Loucy (cell line): ENCODE results near the gene CCDC61.

Experiments used
- H2AFZ ChIP-seq: fragments of 200-600 bp; sonication (generic); 2 replicates; pipeline ENCODE4 v1.6.0; 2016; ENCODE audit warnings: antibody characterized with exemption, mild to moderate bottlenecking, low read length, moderate library complexity
- H3F3A ChIP-seq: fragments of 200-600 bp; 2 replicates; pipeline ENCODE4 v1.6.0; 2016; ENCODE audit warnings: antibody characterized with exemption, low read depth, mild to moderate bottlenecking
- H3K27me3 ChIP-seq: fragments of 200-600 bp; sonication (generic); 2 replicates; pipeline ENCODE4 v1.6.1; 2014; ENCODE audit warnings: low read length, mild to moderate bottlenecking; ENCODE audit not compliant: insufficient read depth, poor library complexity, severe bottlenecking
- H3K36me3 ChIP-seq: fragments of 200-600 bp; sonication (generic); 2 replicates; pipeline ENCODE4 v1.6.1; 2016; ENCODE audit warnings: low read length; ENCODE audit not compliant: insufficient read depth
- H3K4me1 ChIP-seq: fragments of 200-600 bp; sonication (generic); 2 replicates; pipeline ENCODE4 v1.5.1; 2014; ENCODE audit warnings: low read length, mild to moderate bottlenecking; ENCODE audit not compliant: insufficient read depth, poor library complexity, severe bottlenecking
- H3K4me2 ChIP-seq: fragments of 200-600 bp; sonication (generic); 2 replicates; pipeline ENCODE4 v1.6.0; 2014; ENCODE audit warnings: antibody characterized with exemption, low read length, low read depth, mild to moderate bottlenecking; ENCODE audit not compliant: poor library complexity, severe bottlenecking
- H3K4me3 ChIP-seq: fragments of 200-600 bp; sonication (generic); 2 replicates; pipeline ENCODE4 v1.5.1; 2014; ENCODE audit warnings: low read length, mild to moderate bottlenecking, mixed read lengths; ENCODE audit not compliant: poor library complexity, severe bottlenecking
- H3K79me2 ChIP-seq: fragments of 200-600 bp; sonication (generic); 2 replicates; pipeline ENCODE4 v1.6.1; 2014; ENCODE audit warnings: low read length; ENCODE audit not compliant: insufficient read depth
- H3K9ac ChIP-seq: fragments of 200-600 bp; sonication (generic); 2 replicates; pipeline ENCODE4 v1.6.0; 2014; ENCODE audit warnings: mild to moderate bottlenecking, low read depth, low read length, moderate library complexity; ENCODE audit not compliant: poor library complexity, severe bottlenecking
- H3K9me2 ChIP-seq: fragments of 200-600 bp; sonication (generic); replicated peaks from 2 replicates; pipeline ENCODE4 v1.6.1; 2016; ENCODE audit warnings: low read depth, low read length, mixed read lengths
- H3K9me3 ChIP-seq: fragments of 200-600 bp; sonication (generic); 2 replicates; pipeline ENCODE4 v1.6.1; 2014; ENCODE audit warnings: mild to moderate bottlenecking, antibody characterized with exemption, low read length, low read depth; ENCODE audit not compliant: insufficient read depth
- H4K20me1 ChIP-seq: fragments of 200-600 bp; sonication (generic); 2 replicates; pipeline ENCODE4 v1.6.0; 2014; ENCODE audit warnings: antibody characterized with exemption, low read length, mild to moderate bottlenecking; ENCODE audit not compliant: insufficient read depth, poor library complexity, severe bottlenecking
- EZH2phosphoT487 ChIP-seq: fragments of 200-600 bp; IDR thresholded peaks from 2 replicates; pipeline ENCODE4 v1.6.1; 2018; ENCODE audit warnings: antibody characterized with exemption, mild to moderate bottlenecking, moderate library complexity, borderline replicate concordance
- TF ChIP-seq, protein P1 (sequence below): fragments of 200-600 bp; sonication (generic); conservative IDR thresholded peaks from 2 replicates; pipeline ENCODE4 v1.5.1; 2014; ENCODE audit warnings: mild to moderate bottlenecking, antibody characterized with exemption, low read length

CCDC61 gene

DNA sequence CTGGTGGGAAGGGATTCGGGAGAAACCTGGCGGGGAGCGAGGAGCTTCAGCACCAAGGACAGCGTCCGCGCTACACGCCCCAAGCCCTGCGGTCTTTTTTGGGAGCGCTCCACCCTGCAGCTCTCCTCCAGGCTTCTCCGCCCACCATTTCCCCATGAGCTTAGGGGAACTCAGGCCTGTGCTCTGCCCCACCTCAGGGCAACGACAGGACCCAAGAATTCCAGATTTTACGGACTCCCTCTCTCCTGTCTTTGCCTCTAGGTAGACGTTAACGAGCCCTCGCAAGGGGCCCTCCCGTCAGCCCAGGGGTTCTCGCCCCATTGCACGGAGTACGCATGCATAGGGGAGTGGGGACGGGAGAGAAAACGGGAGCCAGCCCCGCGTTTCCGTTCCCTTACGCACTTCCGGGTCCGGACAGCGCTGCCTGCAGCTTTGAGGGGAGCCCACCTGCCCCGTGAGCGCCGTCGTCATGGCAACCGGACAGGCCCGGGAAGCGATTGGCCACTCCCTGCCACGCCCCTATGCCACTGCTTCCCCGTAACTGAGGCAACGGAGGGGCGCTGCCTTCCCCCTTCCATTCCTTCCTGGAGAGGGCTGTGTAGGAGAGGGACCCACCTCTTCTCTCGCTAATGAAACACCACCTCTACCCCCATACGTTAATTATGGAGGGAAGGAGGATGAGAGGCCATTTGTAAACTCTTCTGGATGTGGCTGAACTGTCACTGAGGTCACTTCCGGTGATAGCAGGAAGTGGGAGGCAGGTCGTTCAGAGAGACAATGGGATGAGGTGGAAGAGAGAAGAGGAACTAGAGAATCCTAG lies 42.4 kb upstream of the CCDC61 start:
- no peak overlapping the region for H3K4me2 ChIP-seq
- H3K27me3 ChIP-seq, result no peaks in the 10 kb centered on the region
- H3F3A ChIP-seq, result no peaks in the 10 kb centered on the region
- H3K79me2 ChIP-seq, result no peaks in the 10 kb centered on the region
- peaks cover 34% of the 10 kb centered on the region for H3K4me1 ChIP-seq
- H3K9me3 ChIP-seq, result no peaks in the 10 kb centered on the region
- no peak overlapping the region for H3K9ac ChIP-seq
- H4K20me1 ChIP-seq, result no peaks in the 10 kb centered on the region
- no peak overlapping the region for H2AFZ ChIP-seq
- H3K4me3 ChIP-seq, result no peak overlapping the region
- H3K36me3 ChIP-seq, result no peaks in the 10 kb centered on the region
- H3K9me2 ChIP-seq, result no peaks in the 10 kb centered on the region
- TF ChIP-seq, protein P1, sequence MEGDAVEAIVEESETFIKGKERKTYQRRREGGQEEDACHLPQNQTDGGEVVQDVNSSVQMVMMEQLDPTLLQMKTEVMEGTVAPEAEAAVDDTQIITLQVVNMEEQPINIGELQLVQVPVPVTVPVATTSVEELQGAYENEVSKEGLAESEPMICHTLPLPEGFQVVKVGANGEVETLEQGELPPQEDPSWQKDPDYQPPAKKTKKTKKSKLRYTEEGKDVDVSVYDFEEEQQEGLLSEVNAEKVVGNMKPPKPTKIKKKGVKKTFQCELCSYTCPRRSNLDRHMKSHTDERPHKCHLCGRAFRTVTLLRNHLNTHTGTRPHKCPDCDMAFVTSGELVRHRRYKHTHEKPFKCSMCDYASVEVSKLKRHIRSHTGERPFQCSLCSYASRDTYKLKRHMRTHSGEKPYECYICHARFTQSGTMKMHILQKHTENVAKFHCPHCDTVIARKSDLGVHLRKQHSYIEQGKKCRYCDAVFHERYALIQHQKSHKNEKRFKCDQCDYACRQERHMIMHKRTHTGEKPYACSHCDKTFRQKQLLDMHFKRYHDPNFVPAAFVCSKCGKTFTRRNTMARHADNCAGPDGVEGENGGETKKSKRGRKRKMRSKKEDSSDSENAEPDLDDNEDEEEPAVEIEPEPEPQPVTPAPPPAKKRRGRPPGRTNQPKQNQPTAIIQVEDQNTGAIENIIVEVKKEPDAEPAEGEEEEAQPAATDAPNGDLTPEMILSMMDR, result no peak
- TF ChIP-seq EZH2phosphoT487, result no peak

DNA sequence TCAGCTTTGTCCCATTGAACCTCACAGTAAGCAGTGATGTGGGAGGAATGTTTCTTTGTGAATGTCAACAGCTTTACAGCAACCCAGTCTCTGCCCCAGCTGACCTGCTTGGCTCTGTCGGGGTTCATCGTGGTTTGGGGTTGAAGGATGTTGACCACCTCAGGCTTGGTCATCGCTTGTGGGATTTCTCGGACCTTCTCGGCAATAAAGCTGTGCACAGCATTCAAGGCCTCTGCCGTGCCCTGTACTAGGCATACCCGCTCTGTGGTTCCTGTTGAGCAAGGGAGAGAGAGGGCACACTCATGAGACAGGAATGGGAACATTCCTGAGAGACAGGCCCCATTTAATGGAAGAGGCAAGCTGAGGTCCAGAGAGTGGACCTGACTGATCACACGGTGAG lies 41.6 kb upstream of the CCDC61 start:
- no peaks in the 10 kb centered on the region for H3K36me3 ChIP-seq
- no peaks in the 10 kb centered on the region for H3K9me2 ChIP-seq
- no peaks in the 10 kb centered on the region for H3K79me2 ChIP-seq
- H3K27me3 ChIP-seq, result no peaks in the 10 kb centered on the region
- no peak overlapping the region for H3K4me2 ChIP-seq
- H3K4me1 ChIP-seq, result peaks cover 34% of the 10 kb centered on the region
- no peaks in the 10 kb centered on the region for H4K20me1 ChIP-seq
- no peaks in the 10 kb centered on the region for H3F3A ChIP-seq
- TF ChIP-seq EZH2phosphoT487, result no peak
- TF ChIP-seq, protein P1, result no peak
- H3K9ac ChIP-seq, result no peak overlapping the region
- no peak overlapping the region for H3K4me3 ChIP-seq
- H3K9me3 ChIP-seq, result no peaks in the 10 kb centered on the region
- H2AFZ ChIP-seq, result no peak overlapping the region

DNA sequence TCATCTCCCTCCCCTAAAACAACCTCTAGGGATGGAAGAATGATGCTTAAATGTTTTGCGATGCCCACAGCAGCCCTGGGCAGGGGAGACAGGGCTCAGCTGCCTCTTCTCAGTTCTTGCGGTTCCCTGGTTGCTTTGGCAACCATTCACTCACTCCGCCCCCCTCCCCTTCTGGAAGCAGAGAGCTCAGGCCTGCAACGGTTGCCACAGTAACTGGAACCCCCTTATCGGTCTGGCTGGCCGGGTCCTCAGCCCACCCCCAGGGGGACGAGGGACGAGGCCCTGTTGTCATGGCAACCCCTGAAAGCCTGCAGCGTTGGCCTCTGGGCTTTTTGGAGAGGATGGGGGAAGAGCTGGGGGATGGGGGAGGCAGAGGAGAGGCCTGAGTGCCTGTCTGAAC lies 41.1 kb upstream of the CCDC61 start:
- no peak for TF ChIP-seq EZH2phosphoT487
- TF ChIP-seq, protein P1, result no peak
- no peaks in the 10 kb centered on the region for H4K20me1 ChIP-seq
- H3F3A ChIP-seq, result no peaks in the 10 kb centered on the region
- H3K4me2 ChIP-seq, result no peak overlapping the region
- no peaks in the 10 kb centered on the region for H3K9me2 ChIP-seq
- no peak overlapping the region for H3K4me3 ChIP-seq
- H3K4me1 ChIP-seq, result peaks cover 34% of the 10 kb centered on the region
- no peak overlapping the region for H3K9ac ChIP-seq
- no peaks in the 10 kb centered on the region for H3K9me3 ChIP-seq
- no peaks in the 10 kb centered on the region for H3K27me3 ChIP-seq
- no peaks in the 10 kb centered on the region for H3K79me2 ChIP-seq
- H2AFZ ChIP-seq, result no peak overlapping the region
- H3K36me3 ChIP-seq, result no peaks in the 10 kb centered on the region
